Liver (tissue), 9 donors: Measurements from ENCODE around the gene PNMA1. TPM values are rescaled to one million over a fixed set of nuclear protein-coding genes. Genes with fewer than 3 reads are reported as not detected.
A peak's percentile ranks its signal among the peaks of the same experiment; 100 is the strongest.

Source experiments
- DNase-seq: peaks from one replicate; pipeline ENCODE4 v3.0.0-alpha.2; 2017; ENCODE audit warnings: low spot score
- H3K27ac ChIP-seq, 2 donors: one replicate each; pipeline ENCODE4 v1.7.0; 2013; ENCODE audit warnings: inconsistent platforms in 2 of 2, low read length in 2 of 2, control low read depth in 1 of 2, low read depth in 1 of 2, mild to moderate bottlenecking in 1 of 2
- H3K27me3 ChIP-seq, 4 donors: one replicate each; pipeline versions ENCODE4 v1.6.1 to v1.7.0; 2013; ENCODE audit warnings: low read length in 3 of 4, inconsistent platforms in 1 of 4, mild to moderate bottlenecking in 1 of 4, moderate library complexity in 1 of 4; ENCODE audit not compliant: control insufficient read depth in 4 of 4, insufficient read depth in 4 of 4
- H3K36me3 ChIP-seq, 4 donors: one replicate each; pipeline versions ENCODE4 v1.6.1 to v1.7.0; 2013; ENCODE audit warnings: low read length in 3 of 4, mild to moderate bottlenecking in 3 of 4, low read depth in 1 of 4, moderate library complexity in 1 of 4; ENCODE audit not compliant: control insufficient read depth in 4 of 4, insufficient read depth in 3 of 4
- H3K4me1 ChIP-seq, 4 donors: one replicate each; pipeline versions ENCODE4 v1.6.1 to v1.7.0; 2013; ENCODE audit warnings: low read length in 3 of 4, mild to moderate bottlenecking in 3 of 4, moderate library complexity in 1 of 4; ENCODE audit not compliant: control insufficient read depth in 4 of 4, insufficient read depth in 4 of 4
- H3K4me3 ChIP-seq, 3 donors: one replicate each; pipeline versions ENCODE4 v1.6.1 to v1.7.0; 2013; ENCODE audit warnings: low read length in 3 of 3, control low read depth in 1 of 3, low read depth in 1 of 3, mild to moderate bottlenecking in 1 of 3
- H3K9ac ChIP-seq, 2 donors: one replicate each; pipeline ENCODE4 v1.7.0; 2013; ENCODE audit warnings: low read length in 2 of 2, mild to moderate bottlenecking in 2 of 2, moderate library complexity in 2 of 2, control low read depth in 1 of 2, low read depth in 1 of 2
- H3K9me3 ChIP-seq, 4 donors: one replicate each; pipeline versions ENCODE4 v1.6.1 to v1.7.0; 2013; ENCODE audit warnings: low read length in 3 of 4; ENCODE audit not compliant: control insufficient read depth in 4 of 4
- CTCF ChIP-seq: fragments of 150-350 bp; IDR thresholded peaks from 2 replicates; pipeline ENCODE4 v1.5.1; 2017; ENCODE audit warnings: improper control_type of control experiment, low read depth, low read length; ENCODE audit not compliant: missing input control
- EGR1 ChIP-seq, 2 donors: IDR thresholded peaks; 2 replicates each; pipeline ENCODE4 v1.6.1; 2016 to 2018; ENCODE audit warnings: antibody characterized with exemption in 2 of 2, low read depth in 2 of 2
- FOXA1 ChIP-seq: IDR thresholded peaks from 2 replicates; pipeline ENCODE4 v1.6.1; 2016; ENCODE audit warnings: antibody characterized with exemption
- FOXA2 ChIP-seq: IDR thresholded peaks from 2 replicates; pipeline ENCODE4 v1.6.1; 2016; ENCODE audit warnings: antibody characterized with exemption
- GABPA ChIP-seq, 2 donors: IDR thresholded peaks in 1 of 2; conservative IDR thresholded peaks in 1 of 2; 2 replicates each; pipeline ENCODE4 v1.6.1; 2016; ENCODE audit warnings: antibody characterized with exemption in 2 of 2, mild to moderate bottlenecking in 1 of 2, moderate library complexity in 1 of 2
- HNF4A ChIP-seq, 2 donors: conservative IDR thresholded peaks; 2 replicates each; pipeline ENCODE4 v1.6.1; 2016; ENCODE audit warnings: antibody characterized with exemption in 2 of 2, mild to moderate bottlenecking in 2 of 2
- HNF4G ChIP-seq: IDR thresholded peaks from 2 replicates; pipeline ENCODE4 v1.6.1; 2016; ENCODE audit warnings: antibody characterized with exemption
- JUND ChIP-seq, 2 donors: IDR thresholded peaks; 2 replicates each; pipeline ENCODE4 v1.6.1; 2016; ENCODE audit warnings: antibody characterized with exemption in 2 of 2
- NR2F2 ChIP-seq: IDR thresholded peaks from 2 replicates; pipeline ENCODE4 v1.6.1; 2016; ENCODE audit warnings: antibody characterized with exemption
- RAD21 ChIP-seq, 2 donors: IDR thresholded peaks; 2 replicates each; pipeline ENCODE4 v1.6.1; 2016; ENCODE audit warnings: antibody characterized with exemption in 2 of 2, mild to moderate bottlenecking in 2 of 2
- RXRA ChIP-seq, 2 donors: IDR thresholded peaks; 2 replicates each; pipeline ENCODE4 v1.6.1; 2017 to 2018; ENCODE audit warnings: antibody characterized with exemption in 2 of 2, mild to moderate bottlenecking in 1 of 2
- SP1 ChIP-seq: IDR thresholded peaks from 2 replicates; pipeline ENCODE4 v1.6.1; 2018; ENCODE audit warnings: antibody characterized with exemption, mild to moderate bottlenecking
- TAF1 ChIP-seq: conservative IDR thresholded peaks from 2 replicates; pipeline ENCODE4 v1.6.1; 2016; ENCODE audit warnings: antibody characterized with exemption, mild to moderate bottlenecking
- WGBS: extraction: QIAGEN DNeasy Blood & Tissue Kit; methylation state at CpG from one replicate; pipeline ENCODE4 v1.1.7; 2013; 5-methylcytosine and 5-hydroxymethylcytosine counted together
- polyA plus RNA-seq, 2 donors: library from polyadenylated mRNA; stranded (reverse) in 1 of 2; unstranded in 1 of 2; fragments of 200-250 nt in 1 of 2; fragments of >200 nt in 1 of 2; fragmentation: Nextera tagmentation in 1 of 2; extraction: Ambion mirVana in 1 of 2; gene quantifications; one replicate each; pipeline versions ENCODE4 v1.2.1 to v1.2.3, GENCODE V29; 2013 to 2015
- total RNA-seq, 2 donors: library from RNA; depleted of rRNA; stranded (reverse); fragments of >200 nt; gene quantifications; one replicate each; pipeline ENCODE4 v1.2.3, GENCODE V29; 2014
- TF ChIP-seq, protein P1 (sequence below): IDR thresholded peaks from 2 replicates; pipeline ENCODE4 v1.6.1; 2016; ENCODE audit warnings: antibody characterized with exemption
- TF ChIP-seq, protein P2 (sequence below): IDR thresholded peaks from 2 replicates; pipeline ENCODE4 v1.6.1; 2016; ENCODE audit warnings: antibody characterized with exemption
- TF ChIP-seq, protein P3 (sequence below): IDR thresholded peaks from 2 replicates; pipeline ENCODE4 v1.6.1; 2016; ENCODE audit warnings: antibody characterized with exemption, mild to moderate bottlenecking
- TF ChIP-seq, protein P4 (sequence below): IDR thresholded peaks from 2 replicates; pipeline ENCODE4 v1.6.1; 2016; ENCODE audit warnings: antibody characterized with exemption
- donor health status: healthy.
- donor health status: healthy.
- donor health status: healthy.
- donor health status: healthy.
- donor health status: healthy.

PNMA1 gene
- total and polyA plus RNA-seq, 4 donors, result 2.3 to 10.4 (median 3.4) TPM

- Histone ChIP-seq H3K36me3 (peaks cover 7 to 29% (median 10%) of the 10 kb centered on the region in 4 donors), H3K9me3 (no peaks in the 10 kb centered on the region), H3K9ac (peak overlapping the region in 1 of 2 donors; percentile 5), H3K27ac (peak overlapping the region; percentile 45 to 58), H3K4me1 (peaks cover 23 to 75% (median 68%) of the 10 kb centered on the region in 4 donors), H3K4me3 (peak overlapping the region in 1 of 3 donors; percentile 10), H3K27me3 (no peaks in the 10 kb centered on the region)
- WGBS, result 7% methylated on average over 12 of the region's 12 CpGs
- DNase-seq, result peak; percentile 87
- TF ChIP-seq HNF4G (no peak), SP1 (no peak), EGR1 (IDR thresholded peaks at IDR 0.05; ENCODE audit: low read depth in 2 of 2) (no peak), FOXA2 (no peak), RAD21 (IDR thresholded peaks at IDR 0.05) (peak in 1 of 2 donors; percentile 29), JUND (IDR thresholded peaks at IDR 0.05) (peak; percentile 25 to 60), TAF1 (no peak), CTCF (no peak), NR2F2 (peak; percentile 46)
- TF ChIP-seq, protein P1, sequence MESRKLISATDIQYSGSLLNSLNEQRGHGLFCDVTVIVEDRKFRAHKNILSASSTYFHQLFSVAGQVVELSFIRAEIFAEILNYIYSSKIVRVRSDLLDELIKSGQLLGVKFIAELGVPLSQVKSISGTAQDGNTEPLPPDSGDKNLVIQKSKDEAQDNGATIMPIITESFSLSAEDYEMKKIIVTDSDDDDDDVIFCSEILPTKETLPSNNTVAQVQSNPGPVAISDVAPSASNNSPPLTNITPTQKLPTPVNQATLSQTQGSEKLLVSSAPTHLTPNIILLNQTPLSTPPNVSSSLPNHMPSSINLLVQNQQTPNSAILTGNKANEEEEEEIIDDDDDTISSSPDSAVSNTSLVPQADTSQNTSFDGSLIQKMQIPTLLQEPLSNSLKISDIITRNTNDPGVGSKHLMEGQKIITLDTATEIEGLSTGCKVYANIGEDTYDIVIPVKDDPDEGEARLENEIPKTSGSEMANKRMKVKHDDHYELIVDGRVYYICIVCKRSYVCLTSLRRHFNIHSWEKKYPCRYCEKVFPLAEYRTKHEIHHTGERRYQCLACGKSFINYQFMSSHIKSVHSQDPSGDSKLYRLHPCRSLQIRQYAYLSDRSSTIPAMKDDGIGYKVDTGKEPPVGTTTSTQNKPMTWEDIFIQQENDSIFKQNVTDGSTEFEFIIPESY, result no peak
These were observed 27.2 kb upstream of the PNMA1 start for GRCh38 chr14:73741386-73741875.

DNA sequence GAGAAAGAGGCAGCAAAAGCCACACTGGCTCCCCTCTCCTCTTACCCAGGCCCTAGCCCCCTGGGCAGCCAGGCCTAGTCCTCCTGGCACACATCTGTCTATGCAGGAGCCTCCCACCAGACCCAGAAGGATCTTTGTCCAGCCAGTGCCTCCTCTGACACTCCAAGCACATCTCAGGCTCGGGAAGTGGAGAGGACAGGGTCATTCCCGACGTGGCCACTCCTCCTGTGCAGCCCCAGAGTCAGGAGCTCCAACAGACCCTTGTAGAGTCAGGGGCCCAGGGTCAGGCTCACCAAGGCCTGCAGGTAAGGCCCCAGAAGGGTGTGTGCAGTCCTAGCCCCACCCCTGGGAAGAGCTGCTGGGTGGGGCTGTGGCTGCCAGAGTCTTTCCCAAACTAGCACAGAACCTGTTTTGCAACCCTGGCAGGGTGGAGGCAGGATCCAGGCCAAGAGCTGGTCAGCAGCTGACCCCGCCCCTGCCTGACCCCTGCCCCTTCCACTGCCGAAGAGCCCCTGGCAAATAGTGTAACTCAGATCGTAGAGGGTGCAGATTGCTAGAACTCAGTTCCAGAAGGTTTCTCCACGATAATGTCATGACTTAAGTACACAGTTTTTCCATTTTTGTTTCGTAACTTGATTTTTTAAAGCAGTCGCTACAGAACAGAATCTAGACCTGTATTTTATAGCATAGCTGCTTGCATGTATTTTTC is 26.6 kb upstream of the PNMA1 start:
- Histone ChIP-seq H3K4me1 (peaks cover 23 to 68% (median 61%) of the 10 kb centered on the region in 4 donors), H3K4me3 (no peak overlapping the region), H3K27ac (peak overlapping the region; percentile 45 to 58), H3K9ac (no peak overlapping the region), H3K9me3 (no peaks in the 10 kb centered on the region), H3K36me3 (peaks cover 7 to 30% (median 10%) of the 10 kb centered on the region in 4 donors), H3K27me3 (no peaks in the 10 kb centered on the region)
- DNase-seq, result peak; percentile 78
- 11% methylated on average over 9 of the region's 9 CpGs for WGBS
- TF ChIP-seq HNF4G (no peak), CTCF (no peak), NR2F2 (peak; percentile 80), RAD21 (IDR thresholded peaks at IDR 0.05) (peak; percentile 38 to 46), FOXA1 (no peak), FOXA2 (peak; percentile 11), EGR1 (IDR thresholded peaks at IDR 0.05; ENCODE audit: low read depth in 2 of 2) (no peak), RXRA (IDR thresholded peaks at IDR 0.05) (peak; percentile 78), GABPA (IDR thresholded peaks at IDR 0.05 in 1 of 2, conservative IDR thresholded peaks at IDR 0.05 in 1 of 2) (peak in 1 of 2 donors; percentile 38), HNF4A (conservative IDR thresholded peaks at IDR 0.05) (peak; percentile 70), TAF1 (no peak), SP1 (peak; percentile 62)
- TF ChIP-seq, protein P1, result no peak
- TF ChIP-seq, protein P2, sequence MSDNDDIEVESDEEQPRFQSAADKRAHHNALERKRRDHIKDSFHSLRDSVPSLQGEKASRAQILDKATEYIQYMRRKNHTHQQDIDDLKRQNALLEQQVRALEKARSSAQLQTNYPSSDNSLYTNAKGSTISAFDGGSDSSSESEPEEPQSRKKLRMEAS, result peak; percentile 59
- TF ChIP-seq, protein P3, sequence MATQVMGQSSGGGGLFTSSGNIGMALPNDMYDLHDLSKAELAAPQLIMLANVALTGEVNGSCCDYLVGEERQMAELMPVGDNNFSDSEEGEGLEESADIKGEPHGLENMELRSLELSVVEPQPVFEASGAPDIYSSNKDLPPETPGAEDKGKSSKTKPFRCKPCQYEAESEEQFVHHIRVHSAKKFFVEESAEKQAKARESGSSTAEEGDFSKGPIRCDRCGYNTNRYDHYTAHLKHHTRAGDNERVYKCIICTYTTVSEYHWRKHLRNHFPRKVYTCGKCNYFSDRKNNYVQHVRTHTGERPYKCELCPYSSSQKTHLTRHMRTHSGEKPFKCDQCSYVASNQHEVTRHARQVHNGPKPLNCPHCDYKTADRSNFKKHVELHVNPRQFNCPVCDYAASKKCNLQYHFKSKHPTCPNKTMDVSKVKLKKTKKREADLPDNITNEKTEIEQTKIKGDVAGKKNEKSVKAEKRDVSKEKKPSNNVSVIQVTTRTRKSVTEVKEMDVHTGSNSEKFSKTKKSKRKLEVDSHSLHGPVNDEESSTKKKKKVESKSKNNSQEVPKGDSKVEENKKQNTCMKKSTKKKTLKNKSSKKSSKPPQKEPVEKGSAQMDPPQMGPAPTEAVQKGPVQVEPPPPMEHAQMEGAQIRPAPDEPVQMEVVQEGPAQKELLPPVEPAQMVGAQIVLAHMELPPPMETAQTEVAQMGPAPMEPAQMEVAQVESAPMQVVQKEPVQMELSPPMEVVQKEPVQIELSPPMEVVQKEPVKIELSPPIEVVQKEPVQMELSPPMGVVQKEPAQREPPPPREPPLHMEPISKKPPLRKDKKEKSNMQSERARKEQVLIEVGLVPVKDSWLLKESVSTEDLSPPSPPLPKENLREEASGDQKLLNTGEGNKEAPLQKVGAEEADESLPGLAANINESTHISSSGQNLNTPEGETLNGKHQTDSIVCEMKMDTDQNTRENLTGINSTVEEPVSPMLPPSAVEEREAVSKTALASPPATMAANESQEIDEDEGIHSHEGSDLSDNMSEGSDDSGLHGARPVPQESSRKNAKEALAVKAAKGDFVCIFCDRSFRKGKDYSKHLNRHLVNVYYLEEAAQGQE, result peak; percentile 81
- TF ChIP-seq, protein P4, sequence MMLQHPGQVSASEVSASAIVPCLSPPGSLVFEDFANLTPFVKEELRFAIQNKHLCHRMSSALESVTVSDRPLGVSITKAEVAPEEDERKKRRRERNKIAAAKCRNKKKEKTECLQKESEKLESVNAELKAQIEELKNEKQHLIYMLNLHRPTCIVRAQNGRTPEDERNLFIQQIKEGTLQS, result no peak
